D721Med (cell line): Measurements from ENCODE around the gene C19orf33.

ENCODE experiments used
- DNase-seq: peaks from one replicate; pipeline ENCODE4 v3.0.0; 2011; ENCODE audit warnings: low spot score; ENCODE audit not compliant: insufficient read length
- FAIRE-seq: peaks from 2 replicates; lab custom pipeline; 2011; peaks lifted over from hg19 to GRCh38; lab: Jason Lieb, UNC
- CTCF ChIP-seq: IDR thresholded peaks from 2 replicates; pipeline ENCODE4 v1.5.1; 2012; ENCODE audit warnings: mild to moderate bottlenecking, control low read depth; ENCODE audit not compliant: insufficient read depth; ENCODE audit errors: missing control alignments

C19orf33 gene

GRCh38 chr19:38323291-38323690, 19.2 kb downstream of the C19orf33 start:
- FAIRE-seq = no peak
- no peak for TF ChIP-seq CTCF
- no peak for DNase-seq

- TF ChIP-seq CTCF = no peak
- FAIRE-seq = no peak
- no peak for DNase-seq
Measured at GRCh38 chr19:38324431-38324830, 20.4 kb downstream of the C19orf33 start.

- no peak for DNase-seq
- TF ChIP-seq CTCF = no peak
- FAIRE-seq = no peak
Measured at GRCh38 chr19:38326591-38326990, 22.5 kb downstream of the C19orf33 start.

GRCh38 chr19:38329651-38330050, 25.6 kb downstream of the C19orf33 start:
- no peak for TF ChIP-seq CTCF
- FAIRE-seq = no peak
- no peak for DNase-seq

- FAIRE-seq = no peak
- TF ChIP-seq CTCF = no peak
- DNase-seq = no peak
Measured at GRCh38 chr19:38331728-38332127, 27.7 kb downstream of the C19orf33 start.

- TF ChIP-seq CTCF = no peak
- no peak for FAIRE-seq
- DNase-seq = no peak
Measured at GRCh38 chr19:38333245-38333644, 29.2 kb downstream of the C19orf33 start.

GRCh38 chr19:38335949-38336637, 32.0 kb downstream of the C19orf33 start:
- FAIRE-seq = no peak
- TF ChIP-seq CTCF = no peak
- DNase-seq = peak; percentile 76
